Measurements from ENCODE around the gene RPS25. TPM values are rescaled to one million over a fixed set of nuclear protein-coding genes. Genes with fewer than 3 reads are reported as not detected.
A peak's percentile ranks its signal among the peaks of the same experiment; 100 is the strongest.
"Not testable (repeated sequence)": the region's sequence is repeated elsewhere in the genome, so short reads cannot be mapped to it uniquely, and the experiment has no call there.

RPS25 gene
- total and polyA plus RNA-seq, 9 of the 15 experiments (the other 6 are each of a cell fraction or from before 2014, with no cell fraction given): 1,553 to 5,486 (median 2,471) TPM

DNA sequence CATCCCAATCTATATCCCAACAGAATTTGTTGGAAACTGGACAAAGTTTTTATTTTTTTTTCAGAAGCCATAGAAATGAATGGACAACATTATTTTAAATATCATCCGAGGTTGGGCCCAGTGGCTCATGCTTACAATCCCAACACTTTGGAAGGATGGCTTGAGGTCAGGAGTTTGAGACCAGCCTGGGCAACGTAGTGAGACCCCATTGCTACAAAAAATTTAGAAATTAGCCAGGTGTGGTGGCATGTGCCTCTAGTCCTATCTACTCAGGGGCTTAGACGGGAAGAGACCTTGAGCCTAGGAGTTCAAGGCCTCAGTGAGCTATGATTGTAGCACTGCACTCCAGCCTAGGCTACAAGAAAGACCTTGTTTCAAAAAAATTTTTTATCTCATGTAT is 16.7 kb upstream of the RPS25 start:
- 56% methylated on average over 3 of the region's 3 CpGs for WGBS (ENCODE audit: insufficient coverage, low coverage, missing lambda C conversion rate)
- Histone ChIP-seq H3K79me2 (ENCODE audit: control insufficient read depth, insufficient read depth, low read length) (peaks cover 9% of the 10 kb centered on the region), H3K4me3 (no peak overlapping the region), H3K36me3 (ENCODE audit: control insufficient read depth, insufficient read depth, low read length) (no peaks in the 10 kb centered on the region), H3K27ac (ENCODE audit: extremely low read depth, low read depth, low read length) (no peak overlapping the region), H3K9me3 (replicated peaks; ENCODE audit: control insufficient read depth, insufficient read depth, low read depth, low read length) (no peaks in the 10 kb centered on the region), H3K9ac (ENCODE audit: insufficient read depth in 1 of 2, low read depth in 2 of 2, low read length in 2 of 2) (no peak overlapping the region), H3K4me1 (replicated peaks in 1 of 2; ENCODE audit: control insufficient read depth in 2 of 2, insufficient read depth in 2 of 2, low read length in 2 of 2) (peaks cover 8 to 16% of the 10 kb centered on the region in 2 experiments; a peak in 4 of 5 replicates), H3K27me3 (ENCODE audit: control insufficient read depth in 2 of 2, insufficient read depth in 2 of 2, low read length in 2 of 2) (no peaks in the 10 kb centered on the region), H3K4me2 (ENCODE audit: insufficient read depth, low read length) (no peak overlapping the region), H2AFZ (ENCODE audit: low read depth, low read length) (no peak overlapping the region), H4K20me1 (replicated peaks; ENCODE audit: control insufficient read depth, insufficient read depth, low read length) (no peaks in the 10 kb centered on the region), H3K9me1 (ENCODE audit: control insufficient read depth, insufficient read depth, low read length) (no peaks in the 10 kb centered on the region)
- BruUV-seq (replicated peaks): no TSS peak
- ChIA-PET POLR2A (interaction anchor here (0.6 to 2.5 kb wide), 2 partner anchors 20 to 22 kb away, joined by 3 to 11 read pairs; partner anchors contain the start of gene HYOU1), CTCF (ENCODE audit: low intra/inter-chr PET ratio) (no interaction called here)
- TF ChIP-seq RBM25 (IDR thresholded peaks at IDR 0.05; ENCODE audit: low read depth, low read length, severe bottlenecking) (peak; percentile 44), ZNF121 (CRISPR knock-in tag; conservative IDR thresholded peaks at IDR 0.05) (peak; percentile 60; the same call in 1 of the 2 replicates)
- TF ChIP-seq, protein P1, sequence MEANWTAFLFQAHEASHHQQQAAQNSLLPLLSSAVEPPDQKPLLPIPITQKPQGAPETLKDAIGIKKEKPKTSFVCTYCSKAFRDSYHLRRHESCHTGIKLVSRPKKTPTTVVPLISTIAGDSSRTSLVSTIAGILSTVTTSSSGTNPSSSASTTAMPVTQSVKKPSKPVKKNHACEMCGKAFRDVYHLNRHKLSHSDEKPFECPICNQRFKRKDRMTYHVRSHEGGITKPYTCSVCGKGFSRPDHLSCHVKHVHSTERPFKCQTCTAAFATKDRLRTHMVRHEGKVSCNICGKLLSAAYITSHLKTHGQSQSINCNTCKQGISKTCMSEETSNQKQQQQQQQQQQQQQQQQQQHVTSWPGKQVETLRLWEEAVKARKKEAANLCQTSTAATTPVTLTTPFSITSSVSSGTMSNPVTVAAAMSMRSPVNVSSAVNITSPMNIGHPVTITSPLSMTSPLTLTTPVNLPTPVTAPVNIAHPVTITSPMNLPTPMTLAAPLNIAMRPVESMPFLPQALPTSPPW (CRISPR knock-in tag; IDR thresholded peaks at IDR 0.05): no peak
- FAIRE-seq (no peak), DNase-seq (ENCODE audit: extremely low read depth in 1 of 4, low spot score in 3 of 4) (no peak), ATAC-seq (no peak)
- in situ Hi-C loops (cut with MboI) (no loop called here), intact Hi-C loops (cut with micrococcal nuclease) (no loop called here)

DNA sequence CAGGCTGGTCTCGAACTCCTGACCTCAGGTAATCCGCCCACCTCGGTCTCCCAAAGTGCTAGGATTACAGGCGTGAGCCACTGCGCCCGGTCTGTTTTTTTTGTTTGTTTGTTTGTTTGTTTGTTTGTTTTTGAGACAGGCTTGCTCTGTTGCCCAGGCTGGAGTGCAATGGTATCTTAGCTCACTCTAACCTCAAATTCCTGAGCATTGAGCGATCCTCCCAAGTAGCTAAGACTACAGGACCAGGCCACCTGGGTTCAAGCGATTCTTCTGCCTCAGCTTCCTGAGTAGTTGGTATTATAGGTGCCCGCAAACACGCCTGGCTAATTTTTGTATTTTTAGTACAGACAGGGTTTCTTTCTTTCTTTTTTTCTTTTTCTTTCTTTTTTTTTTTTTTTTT is 15.3 kb upstream of the RPS25 start:
- FAIRE-seq; H4K20me1 ChIP-seq (replicated peaks; ENCODE audit: control insufficient read depth, insufficient read depth, low read length); H3K4me3 ChIP-seq; BruUV-seq (replicated peaks); H3K27me3 ChIP-seq (ENCODE audit: control insufficient read depth in 2 of 2, insufficient read depth in 2 of 2, low read length in 2 of 2); H3K36me3 ChIP-seq (ENCODE audit: control insufficient read depth, insufficient read depth, low read length); DNase-seq (ENCODE audit: extremely low read depth in 1 of 4, low spot score in 3 of 4); intact Hi-C loops (cut with micrococcal nuclease); CTCF ChIA-PET (ENCODE audit: low intra/inter-chr PET ratio); in situ Hi-C loops (cut with MboI); H3K9me3 ChIP-seq (replicated peaks; ENCODE audit: control insufficient read depth, insufficient read depth, low read depth, low read length); H3K4me2 ChIP-seq (ENCODE audit: insufficient read depth, low read length); H3K9ac ChIP-seq (ENCODE audit: insufficient read depth in 1 of 2, low read depth in 2 of 2, low read length in 2 of 2); H3K9me1 ChIP-seq (ENCODE audit: control insufficient read depth, insufficient read depth, low read length); ATAC-seq; H3K27ac ChIP-seq (ENCODE audit: extremely low read depth, low read depth, low read length): not testable (repeated sequence)
- 0 out of 2 replicates have a peak, but pooled peaks have one; percentile 10 for TF ChIP-seq EGR1 (conservative IDR thresholded peaks at IDR 0.05)
- 70% methylated on average over 10 of the region's 10 CpGs for WGBS (ENCODE audit: insufficient coverage, low coverage, missing lambda C conversion rate)
- POLR2A ChIA-PET: interaction anchor here (0.6 to 1.5 kb wide), 7 partner anchors 8 to 103 kb away, joined by 3 to 6 read pairs (median 3); partner anchors contain the start of genes RPS25 and TRAPPC4
- Histone ChIP-seq H2AFZ (ENCODE audit: low read depth, low read length) (peak overlapping the region; percentile 26; the same call in 1 of the 2 replicates), H3K4me1 (replicated peaks in 1 of 2; ENCODE audit: control insufficient read depth in 2 of 2, insufficient read depth in 2 of 2, low read length in 2 of 2) (peaks cover 20 to 29% of the 10 kb centered on the region in 2 experiments; a peak in 4 of 5 replicates), H3K79me2 (ENCODE audit: control insufficient read depth, insufficient read depth, low read length) (peaks cover 23% of the 10 kb centered on the region)

All from K562 (cell line).